GM12801 (cell line): ENCODE data around the gene AK1.

Experiments used
- CTCF ChIP-seq: IDR thresholded peaks from one replicate; pipeline ENCODE4 v1.5.1; 2011; ENCODE audit warnings: control low read depth; ENCODE audit not compliant: insufficient read length; ENCODE audit errors: extremely low read depth

AK1 gene

DNA sequence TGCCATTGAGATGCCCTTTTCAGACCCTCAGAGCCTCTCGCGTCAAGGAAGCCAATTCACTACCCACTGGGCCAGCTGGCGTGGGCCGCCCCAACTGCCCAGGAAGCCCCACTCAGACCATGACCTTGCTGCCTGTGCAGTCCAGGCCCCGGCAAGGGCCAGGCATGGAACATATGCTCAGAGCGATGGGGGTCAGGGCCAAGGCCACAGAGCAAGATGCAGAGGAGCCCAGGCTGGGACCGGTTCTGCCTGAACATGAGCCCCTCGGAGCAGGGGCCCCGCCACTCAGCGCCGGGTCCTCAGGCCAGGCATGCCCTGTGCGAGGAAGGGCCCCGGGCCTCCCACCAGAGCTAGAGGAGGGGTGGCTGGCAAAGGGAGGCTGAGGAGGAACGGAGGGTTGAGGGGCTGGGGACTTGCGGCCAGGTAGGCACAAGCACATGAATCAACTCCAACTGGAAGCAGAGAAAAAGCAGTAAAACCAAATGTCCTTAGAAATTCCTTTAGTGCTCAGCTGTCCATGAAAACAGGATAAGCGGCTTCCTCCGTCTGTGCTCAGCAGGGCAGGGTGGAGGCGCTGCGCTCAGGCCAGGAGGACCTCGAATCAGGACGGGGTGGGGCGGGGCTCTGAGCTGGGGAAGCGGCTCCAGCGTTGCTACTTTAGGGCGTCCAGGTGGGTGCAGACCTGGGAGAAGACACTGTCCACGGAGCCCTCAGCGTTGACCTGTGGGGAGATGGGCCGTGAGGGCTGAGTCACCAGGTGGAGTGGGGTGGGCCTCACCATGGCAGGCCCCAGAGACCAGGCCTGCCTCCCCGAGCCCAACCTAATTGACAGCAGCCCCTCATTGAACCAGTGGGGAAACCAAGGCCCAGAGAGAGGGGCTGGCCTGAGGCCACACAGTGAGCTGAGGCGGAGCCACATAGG lies 9.9 kb downstream of the AK1 start:
- TF ChIP-seq CTCF = no peak

DNA sequence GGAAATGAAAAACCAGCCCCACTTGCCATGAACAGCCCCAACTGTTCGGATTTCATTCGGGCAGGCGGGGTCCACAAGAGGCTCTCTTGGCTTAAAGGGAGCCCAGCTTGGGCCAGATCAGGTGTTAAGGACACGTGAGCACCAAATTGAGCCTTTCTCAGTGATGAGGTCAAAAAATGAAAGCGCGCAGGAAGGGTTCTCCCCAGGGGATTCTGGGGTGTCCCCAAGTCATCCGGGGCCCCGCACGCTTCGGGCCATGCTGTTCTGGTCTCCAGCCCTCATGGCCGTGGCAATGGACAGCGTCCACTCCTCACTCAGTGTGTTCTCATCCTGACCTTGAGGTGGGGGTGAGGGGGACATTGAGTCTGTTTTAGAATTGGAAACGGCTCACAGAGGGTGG lies 10.9 kb downstream of the AK1 start:
- TF ChIP-seq CTCF = no peak

GRCh38 chr9:127865645-127866464 lies 11.6 kb downstream of the AK1 start:
- no peak for TF ChIP-seq CTCF

- no peak for TF ChIP-seq CTCF
These were observed 14.3 kb downstream of the AK1 start for GRCh38 chr9:127863191-127863621.

DNA sequence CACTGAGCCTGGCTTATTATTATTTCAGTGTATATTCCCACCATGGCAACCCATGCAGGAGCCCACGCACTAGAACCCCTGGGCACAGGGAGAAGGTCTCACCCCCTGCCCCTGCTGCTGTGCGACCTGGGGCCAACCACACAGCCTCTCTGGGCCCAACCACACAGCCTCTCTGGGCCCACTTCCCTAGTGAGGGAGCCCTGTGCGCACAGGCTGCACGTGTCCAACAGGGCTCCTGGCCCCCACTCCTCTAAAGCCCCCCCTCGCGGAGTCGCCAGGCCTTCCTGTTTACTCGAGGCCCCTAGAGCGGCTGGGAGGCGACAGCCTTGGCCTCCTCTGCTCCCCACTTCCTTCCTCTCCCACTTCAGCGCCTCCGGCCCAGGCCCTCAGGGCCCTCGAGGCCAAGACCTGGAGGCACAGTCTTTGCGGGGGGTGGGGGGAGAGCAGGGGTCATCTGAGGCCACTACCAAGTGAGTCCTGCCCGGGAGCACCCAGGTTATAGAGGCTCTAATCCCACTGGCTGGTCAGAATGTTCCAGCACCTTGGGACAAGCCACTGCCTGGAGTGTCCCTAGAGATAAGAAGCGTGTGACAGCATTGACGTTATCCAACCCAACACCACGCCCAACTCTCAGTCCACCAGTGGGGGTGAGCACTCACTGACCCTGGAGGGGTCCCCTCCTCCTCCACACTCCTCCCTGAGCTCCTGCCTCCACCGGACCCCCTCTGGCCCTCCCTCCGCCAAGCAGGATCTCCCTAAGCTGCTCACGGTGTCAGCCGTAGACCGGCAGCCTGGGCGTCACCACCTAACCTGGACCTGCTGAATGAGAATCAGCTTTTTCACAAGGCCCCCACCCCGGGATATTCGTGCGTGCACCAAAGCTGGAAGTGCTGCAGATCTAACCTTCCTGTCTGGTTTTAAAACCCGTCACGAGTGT lies 15.1 kb downstream of the AK1 start:
- TF ChIP-seq CTCF = no peak

DNA sequence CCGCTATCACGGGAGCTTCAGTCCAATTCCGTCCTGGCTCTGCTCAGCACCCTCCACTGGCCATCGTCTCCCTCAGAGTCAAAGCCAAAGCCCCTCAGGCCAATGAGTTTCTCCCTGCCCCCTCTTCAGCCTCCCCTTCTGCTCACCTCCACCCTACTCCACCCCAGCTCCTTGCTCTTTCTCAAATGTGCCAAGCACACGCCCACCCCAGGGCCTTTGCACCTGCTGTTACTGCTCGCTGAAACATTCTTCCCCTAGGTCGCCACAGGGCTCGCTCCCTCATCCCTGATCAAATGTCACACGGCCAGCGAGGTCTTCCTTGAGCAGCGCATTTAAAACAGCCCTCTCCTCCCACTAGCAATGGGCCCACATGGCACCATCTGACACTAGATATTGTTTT lies 16.7 kb downstream of the AK1 start:
- TF ChIP-seq CTCF = no peak

GRCh38 chr9:127860260-127860659 lies 17.2 kb downstream of the AK1 start:
- TF ChIP-seq CTCF = no peak
